Common myeloid progenitor, CD34-positive (primary cell): ENCODE results near the gene BNIP5.

Source experiments
- CTCF ChIA-PET: fragments of 350-600 bp; sonication (Branson Sonifier 250); formaldehyde crosslinking; loops from one replicate; lab custom pipeline; 2021; ENCODE audit warnings: antibody characterized with exemption; lab: Charles Lee
- POLR2A ChIA-PET: fragments of 350-600 bp; sonication (Branson Sonifier 250); formaldehyde crosslinking; loops from one replicate; lab custom pipeline; 2021; ENCODE audit warnings: antibody characterized with exemption; lab: Charles Lee
- DNase-seq, 3 donors: peaks; one replicate each; pipeline versions ENCODE4 v3.0.0 to v3.0.0-alpha.2; 2013
- H3K27ac ChIP-seq, 2 experiments: 1 replicate in 1 of 2; 2 replicates in 1 of 2; pipeline ENCODE4 v1.7.0; 2013; ENCODE audit warnings: inconsistent platforms in 2 of 2, low read length in 2 of 2, mild to moderate bottlenecking in 2 of 2, low read depth in 1 of 2, moderate library complexity in 1 of 2; ENCODE audit not compliant: severe bottlenecking in 2 of 2, insufficient read depth in 1 of 2, poor library complexity in 1 of 2
- H3K27me3 ChIP-seq, 5 experiments: replicated peaks in 2 of 5; 1 replicate in 3 of 5; 2 replicates in 2 of 5; pipeline versions ENCODE4 v1.6.1 to v1.7.0; 2013; ENCODE audit warnings: low read length in 4 of 5, mild to moderate bottlenecking in 2 of 5, moderate library complexity in 2 of 5, inconsistent platforms in 1 of 5; ENCODE audit not compliant: insufficient read depth in 5 of 5, control insufficient read depth in 4 of 5
- H3K36me3 ChIP-seq, 4 experiments: 1 replicate in 2 of 4; 2 replicates in 2 of 4; pipeline versions ENCODE4 v1.6.1 to v1.7.0; 2013; ENCODE audit warnings: low read length in 3 of 4, control low read depth in 1 of 4, mild to moderate bottlenecking in 1 of 4; ENCODE audit not compliant: control insufficient read depth in 4 of 4, insufficient read depth in 4 of 4
- H3K4me1 ChIP-seq, 4 experiments: 1 replicate in 3 of 4; 2 replicates in 1 of 4; pipeline versions ENCODE4 v1.6.1 to v1.7.1; 2013; ENCODE audit warnings: low read length in 3 of 4, mild to moderate bottlenecking in 3 of 4, control low read depth in 1 of 4, inconsistent platforms in 1 of 4, moderate library complexity in 1 of 4; ENCODE audit not compliant: control insufficient read depth in 4 of 4, insufficient read depth in 4 of 4; ENCODE audit errors: control extremely low read depth in 1 of 4
- H3K4me3 ChIP-seq, 7 experiments: 1 replicate in 4 of 7; 2 replicates in 3 of 7; pipeline versions ENCODE4 v1.5.1 to v1.7.0; 2013; ENCODE audit warnings: mild to moderate bottlenecking in 7 of 7, low read length in 6 of 7, moderate library complexity in 6 of 7, inconsistent platforms in 2 of 7, low read depth in 2 of 7, control low read depth in 1 of 7; ENCODE audit not compliant: insufficient read depth in 4 of 7, control insufficient read depth in 1 of 7; ENCODE audit errors: extremely low read depth in 1 of 7
- H3K9me3 ChIP-seq, 5 experiments: 1 replicate in 4 of 5; 2 replicates in 1 of 5; pipeline versions ENCODE4 v1.6.1 to v1.7.1; 2013; ENCODE audit warnings: low read length in 4 of 5, mild to moderate bottlenecking in 2 of 5, inconsistent platforms in 1 of 5, low read depth in 1 of 5, moderate library complexity in 1 of 5; ENCODE audit not compliant: control insufficient read depth in 4 of 5, insufficient read depth in 2 of 5; ENCODE audit errors: control extremely low read depth in 1 of 5
- WGBS: methylation state at CpG from one replicate; pipeline ENCODE4 v1.1.5; 2013; ENCODE audit not compliant: insufficient coverage; 5-methylcytosine and 5-hydroxymethylcytosine counted together

The BNIP5 gene

GRCh38 chr6:36273067-36273466, 63.6 kb downstream of the BNIP5 start:
- Histone ChIP-seq H3K4me3 (no peak overlapping the region), H3K4me1 (no peaks in the 10 kb centered on the region), H3K27me3 (peaks cover 0 to 3% (median 2%) of the 10 kb centered on the region in 5 experiments), H3K27ac (no peak overlapping the region), H3K36me3 (no peaks in the 10 kb centered on the region), H3K9me3 (no peaks in the 10 kb centered on the region)
- no peak for DNase-seq
- 100% methylated on average over 1 of the region's 5 CpGs for WGBS
- ChIA-PET CTCF (no interaction called here), POLR2A (no interaction called here)

GRCh38 chr6:36272234-36272633, 64.5 kb downstream of the BNIP5 start:
- no peaks in the 10 kb centered on the region for H3K36me3 ChIP-seq
- ChIA-PET CTCF (interaction anchor here (0.8 to 1.2 kb wide), 2 partner anchors 10 to 31 kb away, joined by 3 to 4 read pairs; no protein-coding TSS in a partner anchor), POLR2A (no interaction called here)
- H3K4me3 ChIP-seq, result no peak overlapping the region
- no peak for DNase-seq
- H3K27me3 ChIP-seq, result peaks cover 0 to 3% (median 2%) of the 10 kb centered on the region in 5 experiments
- H3K9me3 ChIP-seq, result no peaks in the 10 kb centered on the region
- no peaks in the 10 kb centered on the region for H3K4me1 ChIP-seq
- no peak overlapping the region for H3K27ac ChIP-seq
- WGBS, result 13% methylated on average over 1 of the region's 8 CpGs

GRCh38 chr6:36269834-36270705, 66.6 kb downstream of the BNIP5 start, which contains the start of gene PNPLA1:
PNPLA1 (plus strand) TSS chr6:36270060; CDS start chr6:36270460, 400 bp downstream.
- Histone ChIP-seq H3K4me1 (no peaks in the 10 kb centered on the region), H3K27ac (no peak within 1 kb of the TSS), H3K36me3 (no peaks in the 10 kb centered on the region), H3K4me3 (no peak within 1 kb of the TSS), H3K9me3 (peaks cover 0 to 9% (median 7%) of the 10 kb centered on the region in 5 experiments), H3K27me3 (peaks cover 0 to 3% (median 2%) of the 10 kb centered on the region in 5 experiments)
- CTCF ChIA-PET, result interaction anchor here (1.3 kb wide), 1 partner anchor 31 kb away, joined by 4 read pairs; no protein-coding TSS in a partner anchor
- no peak for DNase-seq
- WGBS, result 85% methylated on average over 19 of the region's 32 CpGs
- POLR2A ChIA-PET, result no interaction called here

GRCh38 chr6:36268478-36269275, 68.0 kb downstream of the BNIP5 start:
- no peak for DNase-seq
- Histone ChIP-seq H3K36me3 (no peaks in the 10 kb centered on the region), H3K27ac (no peak overlapping the region), H3K9me3 (peaks cover 0 to 9% (median 7%) of the 10 kb centered on the region in 5 experiments), H3K27me3 (peaks cover 0 to 3% (median 0%) of the 10 kb centered on the region in 5 experiments), H3K4me1 (no peaks in the 10 kb centered on the region), H3K4me3 (no peak overlapping the region)
- POLR2A ChIA-PET, result no interaction called here
- CTCF ChIA-PET, result interaction anchor here (1.0 to 1.3 kb wide), 2 partner anchors 8 to 33 kb away, joined by 4 read pairs; no protein-coding TSS in a partner anchor
- WGBS, result 94% methylated on average over 9 of the region's 12 CpGs

GRCh38 chr6:36267731-36268477, 68.8 kb downstream of the BNIP5 start:
- Histone ChIP-seq H3K36me3 (no peaks in the 10 kb centered on the region), H3K4me3 (no peak overlapping the region), H3K27me3 (peaks cover 0 to 3% (median 0%) of the 10 kb centered on the region in 5 experiments), H3K27ac (no peak overlapping the region), H3K4me1 (no peaks in the 10 kb centered on the region), H3K9me3 (peaks cover 0 to 9% (median 7%) of the 10 kb centered on the region in 5 experiments)
- POLR2A ChIA-PET, result no interaction called here
- WGBS, result 100% methylated on average over 1 of the region's 4 CpGs
- CTCF ChIA-PET, result interaction anchor here (1.0 kb wide), 1 partner anchor 9 kb away, joined by 4 read pairs; no protein-coding TSS in a partner anchor
- no peak for DNase-seq

GRCh38 chr6:36266913-36267644, 69.6 kb downstream of the BNIP5 start:
- WGBS, result 96% methylated on average over 13 of the region's 13 CpGs
- no peak overlapping the region for H3K27ac ChIP-seq
- CTCF ChIA-PET, result no interaction called here

More at GRCh38 chr6:36266913-36267644, 69.6 kb downstream of the BNIP5 start:
- H3K27me3 ChIP-seq, result peaks cover 0 to 3% (median 0%) of the 10 kb centered on the region in 5 experiments
- H3K36me3 ChIP-seq, result no peaks in the 10 kb centered on the region
- peaks cover 0 to 9% (median 7%) of the 10 kb centered on the region in 5 experiments for H3K9me3 ChIP-seq
- POLR2A ChIA-PET, result no interaction called here
- H3K4me1 ChIP-seq, result no peaks in the 10 kb centered on the region
- no peak for DNase-seq
- H3K4me3 ChIP-seq, result no peak overlapping the region
